ENCODE results near the gene DIPK2B.

DIPK2B gene

GRCh38 chrX:45165726-45166125 lies 35.0 kb downstream of the DIPK2B start:
- TF ChIP-seq CTCF (IDR thresholded peaks at IDR 0.05; ENCODE audit: low read length, missing control alignments), result no peak
- no peak overlapping the region for H3K4me3 ChIP-seq (replicated peaks; ENCODE audit: low read depth, low read length)
- DNase-seq (ENCODE audit: low read depth), result no peak

- DNase-seq (ENCODE audit: low read depth), result no peak
- no peak overlapping the region for H3K4me3 ChIP-seq (replicated peaks; ENCODE audit: low read depth, low read length)
- TF ChIP-seq CTCF (IDR thresholded peaks at IDR 0.05; ENCODE audit: low read length, missing control alignments), result no peak
Measured at GRCh38 chrX:45164995-45165394, 35.7 kb downstream of the DIPK2B start.

GRCh38 chrX:45164021-45164621 lies 36.6 kb downstream of the DIPK2B start:
- peak; percentile 17 for DNase-seq (ENCODE audit: low read depth)
- H3K4me3 ChIP-seq (replicated peaks; ENCODE audit: low read depth, low read length), result no peak overlapping the region
- no peak for TF ChIP-seq CTCF (IDR thresholded peaks at IDR 0.05; ENCODE audit: low read length, missing control alignments)

- no peak for TF ChIP-seq CTCF (IDR thresholded peaks at IDR 0.05; ENCODE audit: low read length, missing control alignments)
- DNase-seq (ENCODE audit: low read depth), result no peak
- H3K4me3 ChIP-seq (replicated peaks; ENCODE audit: low read depth, low read length), result no peak overlapping the region
Measured at GRCh38 chrX:45157647-45158046, 43.0 kb downstream of the DIPK2B start.

GRCh38 chrX:45154462-45154861 lies 46.2 kb downstream of the DIPK2B start:
- DNase-seq (ENCODE audit: low read depth), result no peak
- H3K4me3 ChIP-seq (replicated peaks; ENCODE audit: low read depth, low read length), result no peak overlapping the region
- TF ChIP-seq CTCF (IDR thresholded peaks at IDR 0.05; ENCODE audit: low read length, missing control alignments), result no peak

GRCh38 chrX:45154033-45154360 lies 46.7 kb downstream of the DIPK2B start:
- no peak for TF ChIP-seq CTCF (IDR thresholded peaks at IDR 0.05; ENCODE audit: low read length, missing control alignments)
- no peak for DNase-seq (ENCODE audit: low read depth)
- H3K4me3 ChIP-seq (replicated peaks; ENCODE audit: low read depth, low read length), result no peak overlapping the region

Data from fibroblast of pulmonary artery (primary cell).